GM12873 (cell line): ENCODE measurements around the gene LRP1.

Experiments
- TF ChIP-seq, protein P1 (sequence below): IDR thresholded peaks from 2 replicates; pipeline ENCODE4 v1.5.1; 2012; ENCODE audit warnings: low read depth, mild to moderate bottlenecking, moderate library complexity, low read length, control low read depth; ENCODE audit not compliant: insufficient read depth; ENCODE audit errors: missing control alignments

The LRP1 gene

GRCh38 chr12:57183939-57184725 is 55.8 kb downstream of the LRP1 start:
- TF ChIP-seq, protein P1, sequence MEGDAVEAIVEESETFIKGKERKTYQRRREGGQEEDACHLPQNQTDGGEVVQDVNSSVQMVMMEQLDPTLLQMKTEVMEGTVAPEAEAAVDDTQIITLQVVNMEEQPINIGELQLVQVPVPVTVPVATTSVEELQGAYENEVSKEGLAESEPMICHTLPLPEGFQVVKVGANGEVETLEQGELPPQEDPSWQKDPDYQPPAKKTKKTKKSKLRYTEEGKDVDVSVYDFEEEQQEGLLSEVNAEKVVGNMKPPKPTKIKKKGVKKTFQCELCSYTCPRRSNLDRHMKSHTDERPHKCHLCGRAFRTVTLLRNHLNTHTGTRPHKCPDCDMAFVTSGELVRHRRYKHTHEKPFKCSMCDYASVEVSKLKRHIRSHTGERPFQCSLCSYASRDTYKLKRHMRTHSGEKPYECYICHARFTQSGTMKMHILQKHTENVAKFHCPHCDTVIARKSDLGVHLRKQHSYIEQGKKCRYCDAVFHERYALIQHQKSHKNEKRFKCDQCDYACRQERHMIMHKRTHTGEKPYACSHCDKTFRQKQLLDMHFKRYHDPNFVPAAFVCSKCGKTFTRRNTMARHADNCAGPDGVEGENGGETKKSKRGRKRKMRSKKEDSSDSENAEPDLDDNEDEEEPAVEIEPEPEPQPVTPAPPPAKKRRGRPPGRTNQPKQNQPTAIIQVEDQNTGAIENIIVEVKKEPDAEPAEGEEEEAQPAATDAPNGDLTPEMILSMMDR, result no peak

DNA sequence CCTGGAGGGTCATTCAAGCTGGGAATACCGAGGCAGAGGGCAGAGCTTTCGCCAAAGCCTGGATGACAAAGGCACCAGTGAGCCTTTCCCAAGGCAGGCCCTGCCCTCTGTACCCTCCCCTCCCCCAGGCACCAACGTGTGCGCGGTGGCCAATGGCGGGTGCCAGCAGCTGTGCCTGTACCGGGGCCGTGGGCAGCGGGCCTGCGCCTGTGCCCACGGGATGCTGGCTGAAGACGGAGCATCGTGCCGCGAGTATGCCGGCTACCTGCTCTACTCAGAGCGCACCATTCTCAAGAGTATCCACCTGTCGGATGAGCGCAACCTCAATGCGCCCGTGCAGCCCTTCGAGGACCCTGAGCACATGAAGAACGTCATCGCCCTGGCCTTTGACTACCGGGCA is 57.1 kb downstream of the LRP1 start:
- TF ChIP-seq, protein P1, result no peak

DNA sequence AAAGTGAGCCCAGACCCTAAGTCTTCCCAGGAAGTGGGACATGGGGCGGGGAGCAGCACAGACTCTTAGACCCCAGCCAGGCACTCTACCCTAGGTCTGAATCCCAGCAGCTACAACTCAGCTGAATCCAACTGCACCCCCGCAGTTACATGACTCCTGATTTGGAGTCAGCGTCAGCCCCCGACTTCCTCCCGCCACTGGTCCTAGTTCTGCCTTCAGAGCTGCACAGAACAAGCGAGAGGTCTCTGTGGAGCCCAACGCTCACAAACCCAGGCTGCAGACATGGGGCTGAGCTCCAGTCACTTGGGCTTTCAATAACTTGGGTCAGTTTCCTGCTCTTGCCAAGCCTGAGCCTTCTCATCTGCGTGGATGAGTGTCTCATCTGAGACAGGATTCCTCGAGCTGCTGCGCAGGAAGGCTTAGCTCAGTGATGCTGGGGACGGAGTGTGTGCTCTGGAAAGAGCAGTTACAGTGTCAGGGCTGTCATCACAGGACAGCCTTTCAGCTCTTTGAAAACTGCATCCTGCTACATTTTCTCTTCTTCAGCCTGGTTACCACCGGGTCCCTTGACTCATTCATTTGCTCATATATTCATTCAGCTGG is 57.7 kb downstream of the LRP1 start:
- TF ChIP-seq, protein P1, result no peak

- TF ChIP-seq, protein P1, result no peak
Observed at GRCh38 chr12:57187222-57188089, 59.2 kb downstream of the LRP1 start.

DNA sequence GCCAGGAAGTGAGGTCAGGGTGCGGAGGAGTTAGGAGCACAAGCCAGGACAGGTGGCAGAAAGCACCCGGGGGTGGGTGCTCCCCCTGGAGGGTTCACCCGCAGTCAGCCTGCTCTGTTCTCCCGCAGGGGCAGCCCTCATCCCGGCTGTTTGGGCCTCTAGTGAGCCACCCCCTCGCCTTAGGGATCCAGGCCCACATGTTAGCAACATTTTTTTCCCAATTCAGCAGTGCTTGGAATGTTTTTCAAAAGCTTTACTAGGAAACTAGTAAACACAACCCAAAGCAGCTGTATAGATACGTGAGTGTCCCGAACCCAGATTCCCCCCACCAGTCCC is 59.8 kb downstream of the LRP1 start:
- TF ChIP-seq, protein P1, result no peak

DNA sequence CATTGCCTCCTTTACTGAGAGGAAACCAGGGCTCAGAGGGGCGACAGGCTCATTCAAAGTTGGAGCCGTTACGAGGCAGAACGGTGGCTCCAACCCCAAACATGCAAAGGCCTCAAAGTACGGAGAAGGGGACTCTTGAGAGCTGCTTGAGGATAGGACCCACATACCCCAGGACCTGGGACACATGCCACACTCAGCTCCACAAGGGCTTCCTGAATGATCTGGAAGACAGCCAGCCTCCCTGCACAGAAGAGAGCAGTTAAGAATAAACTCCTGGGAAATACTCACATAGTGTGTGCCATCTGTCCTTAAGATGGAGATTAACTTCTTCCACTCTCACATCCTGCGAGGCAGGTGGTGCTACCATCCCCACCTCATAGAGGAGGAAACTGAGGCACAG is 61.8 kb downstream of the LRP1 start:
- TF ChIP-seq, protein P1, result no peak

- TF ChIP-seq, protein P1, result no peak
Observed at GRCh38 chr12:57190821-57191220, 62.5 kb downstream of the LRP1 start.
